GM19043 (cell line): ENCODE measurements around the gene DLGAP4.

Experiments used
- ATAC-seq: cut with Tn5 transposase; IDR thresholded peaks from one replicate; pipeline ENCODE4 v1.9.1; 2021; ENCODE audit warnings: low read depth; ENCODE audit not compliant: unreplicated experiment

Gene DLGAP4

GRCh38 chr20:36320898-36321695 lies 15.0 kb downstream of the DLGAP4 start:
- ATAC-seq: no peak

- no peak for ATAC-seq
Measured at GRCh38 chr20:36322131-36322530, 16.0 kb downstream of the DLGAP4 start.

- ATAC-seq: no peak
Measured at GRCh38 chr20:36330091-36330490, 24.0 kb downstream of the DLGAP4 start.

- ATAC-seq: no peak
Measured at GRCh38 chr20:36331209-36331608, 25.1 kb downstream of the DLGAP4 start.

- no peak for ATAC-seq
Measured at GRCh38 chr20:36333841-36334240, 27.7 kb downstream of the DLGAP4 start.

GRCh38 chr20:36334281-36335205 lies 28.4 kb downstream of the DLGAP4 start:
- no peak for ATAC-seq

GRCh38 chr20:36335206-36335870 lies 29.2 kb downstream of the DLGAP4 start:
- no peak for ATAC-seq

- no peak for ATAC-seq
Measured at GRCh38 chr20:36336204-36336603, 30.1 kb downstream of the DLGAP4 start.

GRCh38 chr20:36336954-36337704 lies 31.0 kb downstream of the DLGAP4 start:
- no peak for ATAC-seq

- no peak for ATAC-seq
Measured at GRCh38 chr20:36337886-36338285, 31.7 kb downstream of the DLGAP4 start.

GRCh38 chr20:36339646-36340592 lies 33.8 kb downstream of the DLGAP4 start:
- no peak for ATAC-seq

- ATAC-seq: no peak
Measured at GRCh38 chr20:36340593-36340990, 34.5 kb downstream of the DLGAP4 start.

GRCh38 chr20:36341331-36342020 lies 35.3 kb downstream of the DLGAP4 start:
- ATAC-seq: no peak

- no peak for ATAC-seq
Measured at GRCh38 chr20:36342331-36343120, 36.4 kb downstream of the DLGAP4 start.

GRCh38 chr20:36343641-36344040 lies 37.5 kb downstream of the DLGAP4 start:
- ATAC-seq: no peak

GRCh38 chr20:36344517-36345132 lies 38.5 kb downstream of the DLGAP4 start:
- no peak for ATAC-seq

GRCh38 chr20:36346256-36346655 lies 40.1 kb downstream of the DLGAP4 start:
- ATAC-seq: no peak
